IMR-90 (cell line): ENCODE measurements around the gene CTAGE4. TPM values are rescaled to one million over a fixed set of nuclear protein-coding genes. Genes with fewer than 3 reads are reported as not detected.

Experiments used
- ATAC-seq: fragments of 200-7000 bp; cut with Tn5 transposase; 2 replicates; pipeline ENCODE4 v1.9.1; 2020; ENCODE audit warnings: low read depth, mild to moderate bottlenecking, moderate library complexity
- BruUV-seq: library from RNA; stranded (reverse); fragments of 400-500 nt; replicated peaks from 2 replicates; lab custom pipeline; 2021; lab: Mats Ljungman, UMichigan
- CTCF ChIA-PET: fragments of 300-600 bp; formaldehyde crosslinking; extraction: SDS; loops from one replicate; lab custom pipeline; 2021; ENCODE audit warnings: antibody characterized with exemption; lab: Yijun Ruan, JAX
- POLR2A ChIA-PET: fragments of 300-600 bp; sonication (Branson Sonifier 250); formaldehyde crosslinking; loops from one replicate; lab custom pipeline; 2022; ENCODE audit warnings: antibody characterized with exemption; ENCODE audit not compliant: unreplicated experiment; lab: Charles Lee
- DNase-seq: peaks from one replicate; pipeline ENCODE4 v3.0.0; 2013
- H2AFZ ChIP-seq: replicated peaks from 2 replicates; pipeline ENCODE3; 2013; ENCODE audit warnings: low read length, mild to moderate bottlenecking; ENCODE audit not compliant: poor library complexity
- H2AK5ac ChIP-seq: 2 replicates; pipeline ENCODE4 v1.6.1; 2013; ENCODE audit warnings: low read depth, low read length, inconsistent platforms
- H2AK9ac ChIP-seq: replicated peaks from 2 replicates; pipeline ENCODE3; 2013; ENCODE audit warnings: mild to moderate bottlenecking, low read depth, low read length, moderate library complexity; ENCODE audit not compliant: poor library complexity
- H2BK120ac ChIP-seq: 2 replicates; pipeline ENCODE4 v1.6.1; 2013; ENCODE audit warnings: low read depth, low read length, inconsistent platforms
- H2BK15ac ChIP-seq: 3 replicates; pipeline ENCODE4 v1.6.1; 2013; ENCODE audit warnings: low read depth, low read length, inconsistent platforms
- H2BK20ac ChIP-seq: 2 replicates; pipeline ENCODE4 v1.6.1; 2013; ENCODE audit warnings: low read depth, mild to moderate bottlenecking, inconsistent platforms, low read length, moderate library complexity
- H2BK5ac ChIP-seq: 2 replicates; pipeline ENCODE4 v1.6.1; 2013; ENCODE audit warnings: mild to moderate bottlenecking, low read depth, low read length, inconsistent platforms; ENCODE audit not compliant: poor library complexity, severe bottlenecking
- H3K14ac ChIP-seq: replicated peaks from 2 replicates; pipeline ENCODE4 v1.6.1; 2013; ENCODE audit warnings: low read depth, low read length, inconsistent platforms
- H3K18ac ChIP-seq: 2 replicates; pipeline ENCODE4 v1.6.1; 2013; ENCODE audit warnings: low read depth, low read length, control low read depth
- H3K23ac ChIP-seq: 2 replicates; pipeline ENCODE4 v1.6.1; 2013; ENCODE audit warnings: low read depth, low read length, inconsistent platforms
- H3K27ac ChIP-seq: 2 replicates; pipeline ENCODE4 v1.5.1; 2013; ENCODE audit warnings: mild to moderate bottlenecking, control low read depth, low read length; ENCODE audit not compliant: insufficient read depth
- H3K27me3 ChIP-seq: 2 replicates; pipeline ENCODE4 v1.6.1; 2013; ENCODE audit warnings: low read length; ENCODE audit not compliant: control insufficient read depth, insufficient read depth
- H3K36me3 ChIP-seq: 2 replicates; pipeline ENCODE4 v1.6.1; 2013; ENCODE audit warnings: low read length, mixed read lengths; ENCODE audit not compliant: control insufficient read depth, insufficient read depth
- H3K4ac ChIP-seq: 2 replicates; pipeline ENCODE4 v1.6.1; 2013; ENCODE audit warnings: low read depth, low read length, inconsistent platforms
- H3K4me1 ChIP-seq: 2 replicates; pipeline ENCODE4 v1.6.1; 2013; ENCODE audit warnings: low read length, mixed read lengths; ENCODE audit not compliant: control insufficient read depth, insufficient read depth
- H3K4me2 ChIP-seq: 2 replicates; pipeline ENCODE4 v1.6.1; 2013; ENCODE audit warnings: low read depth, mild to moderate bottlenecking, control low read depth, low read length, moderate library complexity
- H3K4me3 ChIP-seq: 2 replicates; pipeline ENCODE4 v1.5.1; 2013; ENCODE audit warnings: low read depth, mild to moderate bottlenecking, control low read depth, low read length, moderate library complexity; ENCODE audit not compliant: insufficient read depth
- H3K56ac ChIP-seq: 2 replicates; pipeline ENCODE4 v1.6.1; 2013; ENCODE audit warnings: low read length, inconsistent platforms; ENCODE audit not compliant: insufficient read depth; ENCODE audit errors: extremely low read depth
- H3K79me1 ChIP-seq, 2 experiments: 2 replicates each; pipeline ENCODE4 v1.6.1; 2013; ENCODE audit warnings: low read length in 2 of 2, inconsistent platforms in 1 of 2, low read depth in 1 of 2
- H3K9ac ChIP-seq: 2 replicates; pipeline ENCODE4 v1.6.1; 2013; ENCODE audit warnings: low read depth, low read length, control low read depth
- H3K9me1 ChIP-seq: 2 replicates; pipeline ENCODE4 v1.6.1; 2013; ENCODE audit warnings: low read length, inconsistent platforms; ENCODE audit not compliant: insufficient read depth
- H3K9me3 ChIP-seq: 2 replicates; pipeline ENCODE4 v1.6.1; 2013; ENCODE audit warnings: low read length; ENCODE audit not compliant: control insufficient read depth, insufficient read depth
- H4K20me1 ChIP-seq: 2 replicates; pipeline ENCODE4 v1.6.1; 2013; ENCODE audit warnings: low read length, inconsistent platforms; ENCODE audit not compliant: insufficient read depth
- H4K5ac ChIP-seq: 2 replicates; pipeline ENCODE4 v1.6.1; 2013; ENCODE audit warnings: mild to moderate bottlenecking, low read depth, low read length, control low read depth
- H4K8ac ChIP-seq, 2 experiments: 2 replicates each; pipeline ENCODE4 v1.6.1; 2013; ENCODE audit warnings: low read depth in 2 of 2, low read length in 2 of 2, control low read depth in 1 of 2, inconsistent platforms in 1 of 2
- H4K91ac ChIP-seq: 2 replicates; pipeline ENCODE4 v1.6.1; 2013; ENCODE audit warnings: low read depth, low read length, inconsistent platforms; ENCODE audit not compliant: insufficient read depth
- MAZ ChIP-seq: IDR thresholded peaks from 2 replicates; pipeline ENCODE4 v1.6.1; 2012; ENCODE audit warnings: low read depth, mild to moderate bottlenecking, low read length, improper control_type of control experiment, moderate library complexity, borderline replicate concordance
- MXI1 ChIP-seq: IDR thresholded peaks from 2 replicates; pipeline ENCODE4 v1.6.1; 2012; ENCODE audit warnings: low read depth, mild to moderate bottlenecking, low read length, moderate library complexity, borderline replicate concordance
- RAD21 ChIP-seq: IDR thresholded peaks from 2 replicates; pipeline ENCODE4 v1.6.1; 2012; ENCODE audit warnings: low read length, improper control_type of control experiment
- SMC3 ChIP-seq: fragments of 150-350 bp; IDR thresholded peaks from 2 replicates; pipeline ENCODE4 v1.6.1; 2016; ENCODE audit warnings: low read depth, mild to moderate bottlenecking, antibody characterized with exemption, low read length, moderate library complexity
- WGBS, 2 experiments: methylation state at CpG; one replicate each; pipeline versions ENCODE4 v1.1.5 to v1.1.7; 2013; ENCODE audit warnings: missing lambda C conversion rate in 2 of 2; ENCODE audit not compliant: insufficient read length in 1 of 2; ENCODE audit errors: extremely low coverage in 2 of 2; 5-methylcytosine and 5-hydroxymethylcytosine counted together
- dilution Hi-C: fragments of 300-500 bp; cut with HindIII; formaldehyde crosslinking; loops from one replicate; pipeline ENCODE4 v1.14.3; 2018; ENCODE audit warnings: low sequenced_read_pairs; ENCODE audit not compliant: unreplicated experiment
- in situ Hi-C: fragments of 300-500 bp; cut with MboI; formaldehyde crosslinking; loops from 3 replicates; pipeline ENCODE4 v1.14.3; 2019; ENCODE audit warnings: low sequenced_read_pairs, inconsistent platforms, mixed read lengths
- intact Hi-C: fragments of 100-400 bp; cut with micrococcal nuclease; formaldehyde crosslinking; loops from 2 replicates; pipeline ENCODE4 v1.10.0; 2022
- polyA plus RNA-seq, 3 experiments: library from polyadenylated mRNA; depleted of rRNA; stranded (reverse); fragments of >200 nt; gene quantifications; 2 replicates each; pipeline ENCODE4 v1.2.3, GENCODE V29; 2012; ENCODE audit warnings: low replicate concordance in 1 of 3
- total RNA-seq: library from RNA; depleted of rRNA; stranded (reverse); fragments of >200 nt; gene quantifications from 2 replicates; pipeline ENCODE4 v1.2.3, GENCODE V29; 2012

CTAGE4 gene
- total and polyA plus RNA-seq, 2 of the 4 experiments (the other 2 are of a cell fraction) = 0.03 TPM; not detected in 1

DNA sequence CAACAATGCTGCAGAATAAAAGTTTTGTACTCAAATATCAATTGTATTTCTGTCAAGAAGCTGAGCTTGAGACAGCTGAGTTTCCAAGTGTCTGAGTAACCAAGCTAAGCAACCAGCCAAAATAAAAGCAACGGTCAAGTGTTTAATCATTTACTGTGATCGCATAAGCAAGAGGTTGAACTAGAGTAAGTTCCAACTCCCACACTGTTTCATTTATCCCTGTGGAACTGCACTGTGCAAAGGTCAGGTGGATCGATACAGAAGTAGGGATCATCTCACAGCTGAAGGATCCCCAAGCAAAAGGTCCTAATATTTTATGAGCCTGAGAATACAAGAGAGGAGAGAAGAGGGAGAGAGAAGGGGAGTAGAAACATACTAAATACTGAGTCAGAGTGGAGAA, 38.8 kb upstream of the CTAGE4 start:
- H2BK20ac ChIP-seq = no peak overlapping the region
- no peak overlapping the region for H3K56ac ChIP-seq
- in situ Hi-C loops (no loop called here), dilution Hi-C loops (no loop called here), intact Hi-C loops (no loop called here)
- no peak overlapping the region for H3K4me2 ChIP-seq
- H3K9ac ChIP-seq = no peak overlapping the region
- WGBS, 2 experiments = no CpG with 5 or more reads among the region's 3 CpGs
- H4K20me1 ChIP-seq = no peaks in the 10 kb centered on the region
- TF ChIP-seq RAD21 (no peak), MAZ (no peak), SMC3 (no peak), MXI1 (no peak)
- DNase-seq (no peak), ATAC-seq (no peak)
- ChIA-PET CTCF (no interaction called here), POLR2A (interaction anchor here (0.6 kb wide), 1 partner anchor 10 kb away, joined by 3 read pairs; no protein-coding TSS in a partner anchor)
- no peaks in the 10 kb centered on the region for H3K79me1 ChIP-seq
- peaks cover 7% of the 10 kb centered on the region for H3K9me3 ChIP-seq
- no peaks in the 10 kb centered on the region for H3K4me1 ChIP-seq
- H3K14ac ChIP-seq = no peak overlapping the region
- no peaks in the 10 kb centered on the region for H3K36me3 ChIP-seq
- H3K27me3 ChIP-seq = no peaks in the 10 kb centered on the region
- H2AFZ ChIP-seq = no peak overlapping the region
- no peak overlapping the region for H4K91ac ChIP-seq
- H2BK15ac ChIP-seq = no peak overlapping the region
- no peak overlapping the region for H3K23ac ChIP-seq
- H3K18ac ChIP-seq = no peak overlapping the region
- no peak overlapping the region for H2AK9ac ChIP-seq
- no peak overlapping the region for H3K27ac ChIP-seq
- H4K8ac ChIP-seq = no peak overlapping the region
- no peak overlapping the region for H2BK5ac ChIP-seq
- no peak overlapping the region for H2AK5ac ChIP-seq
- no peak overlapping the region for H3K4ac ChIP-seq
- H4K5ac ChIP-seq = no peak overlapping the region
- no peak overlapping the region for H2BK120ac ChIP-seq
- no TSS peak for BruUV-seq
- H3K4me3 ChIP-seq = no peak overlapping the region
- H3K9me1 ChIP-seq = no peaks in the 10 kb centered on the region
